GM12878 (cell line): ENCODE measurements around the gene MGAT5. TPM values are rescaled to one million over a fixed set of nuclear protein-coding genes. Genes with fewer than 3 reads are reported as not detected.

Experiments
- ATAC-seq: fragments of 200-7000 bp; cut with Tn5 transposase; 3 replicates; pipeline ENCODE4 v1.9.1; 2020; ENCODE audit warnings: mild to moderate bottlenecking, moderate library complexity
- BruUV-seq: library from RNA; stranded (reverse); fragments of 400-500 nt; replicated peaks from 2 replicates; lab custom pipeline; 2021; lab: Mats Ljungman, UMichigan
- CTCF ChIA-PET: fragments of 300-600 bp; sonication (Branson Sonifier 250); formaldehyde crosslinking; extraction: SDS; loops from one replicate; lab custom pipeline; 2021; ENCODE audit warnings: inconsistent platforms; lab: Yijun Ruan, JAX
- POLR2A ChIA-PET: fragments of 350-600 bp; formaldehyde crosslinking; extraction: SDS; loops from one replicate; lab custom pipeline; 2021; ENCODE audit warnings: inconsistent platforms; lab: Charles Lee
- RAD21 ChIA-PET: fragments of 300-600 bp; sonication (Branson Sonifier 250); formaldehyde crosslinking; loops from one replicate; lab custom pipeline; 2023; ENCODE audit warnings: antibody characterized with exemption; ENCODE audit not compliant: unreplicated experiment; lab: Charles Lee
- SMC1A ChIA-PET: fragments of 300-600 bp; sonication (Branson Sonifier 250); formaldehyde crosslinking; loops from one replicate; lab custom pipeline; 2023; ENCODE audit not compliant: unreplicated experiment, uncharacterized antibody; lab: Charles Lee
- DNase-seq: peaks from one replicate; pipeline ENCODE4 v3.0.0-alpha.2; 2011; ENCODE audit warnings: low read depth, low spot score
- FAIRE-seq: peaks from 3 replicates; lab custom pipeline; 2011; peaks lifted over from hg19 to GRCh38; lab: Jason Lieb, UNC
- H2AFZ ChIP-seq: 2 replicates; pipeline ENCODE4 v1.6.0; 2011; ENCODE audit warnings: low read depth, low read length, control low read depth; ENCODE audit not compliant: control insufficient read depth
- H3K27ac ChIP-seq: 2 replicates; pipeline ENCODE4 v1.5.1; 2011; ENCODE audit warnings: control low read depth; ENCODE audit not compliant: control insufficient read depth, insufficient read depth
- H3K27me3 ChIP-seq, 2 experiments: replicated peaks in 1 of 2; 2 replicates each; pipeline versions ENCODE4 v1.6.0 to v1.6.1; 2011; ENCODE audit warnings: low read length in 1 of 2; ENCODE audit not compliant: control insufficient read depth in 2 of 2, insufficient read depth in 2 of 2
- H3K36me3 ChIP-seq, 2 experiments: 2 replicates each; pipeline ENCODE4 v1.5.1; 2011; ENCODE audit warnings: low read length in 1 of 2; ENCODE audit not compliant: control insufficient read depth in 2 of 2, insufficient read depth in 2 of 2
- H3K4me1 ChIP-seq: 2 replicates; pipeline ENCODE4 v1.6.1; 2011; ENCODE audit warnings: mild to moderate bottlenecking, low read length, moderate library complexity, mixed read lengths; ENCODE audit not compliant: control insufficient read depth, insufficient read depth
- H3K4me2 ChIP-seq: 2 replicates; pipeline ENCODE4 v1.6.0; 2011; ENCODE audit warnings: control low read depth; ENCODE audit not compliant: control insufficient read depth, insufficient read depth
- H3K4me3 ChIP-seq: fragments of 200-600 bp; sonication (generic); 2 replicates; pipeline ENCODE4 v1.5.1; 2016
- H3K79me2 ChIP-seq: 2 replicates; pipeline ENCODE4 v1.6.0; 2011; ENCODE audit warnings: low read length; ENCODE audit not compliant: control insufficient read depth, insufficient read depth
- H3K9ac ChIP-seq: 2 replicates; pipeline ENCODE4 v1.8.0; 2011; ENCODE audit warnings: low read length, control low read depth, mixed read lengths; ENCODE audit not compliant: control insufficient read depth, insufficient read depth
- H3K9me3 ChIP-seq: replicated peaks from 3 replicates; pipeline ENCODE4 v1.5.1; 2011; ENCODE audit warnings: mild to moderate bottlenecking, low read length; ENCODE audit not compliant: control insufficient read depth, insufficient read depth
- H4K20me1 ChIP-seq: 2 replicates; pipeline ENCODE4 v1.6.0; 2011; ENCODE audit not compliant: control insufficient read depth, insufficient read depth
- ATF2 ChIP-seq: IDR thresholded peaks from 2 replicates; pipeline ENCODE4 v1.6.1; 2012; ENCODE audit warnings: low read length, inconsistent platforms
- CEBPB ChIP-seq, 2 experiments: fragments of 150-350 bp in 1 of 2; IDR thresholded peaks; 2 replicates each; pipeline ENCODE4 v1.6.1; 2012 to 2014; ENCODE audit warnings: low read depth in 2 of 2, low read length in 2 of 2, borderline replicate concordance in 1 of 2, inconsistent platforms in 1 of 2
- CREB1 ChIP-seq: IDR thresholded peaks from 2 replicates; pipeline ENCODE4 v1.6.1; 2012; ENCODE audit warnings: low read depth, mild to moderate bottlenecking, inconsistent platforms
- CREM ChIP-seq: IDR thresholded peaks from 2 replicates; pipeline ENCODE4 v1.6.1; 2014; ENCODE audit warnings: antibody characterized with exemption, low read depth
- CTCF ChIP-seq, 3 experiments: IDR thresholded peaks in 2 of 3; conservative IDR thresholded peaks in 1 of 3; 2 replicates each; pipeline ENCODE4 v1.5.1; 2011; ENCODE audit warnings: low read depth in 3 of 3, low read length in 3 of 3, mild to moderate bottlenecking in 3 of 3, control low read depth in 2 of 3, moderate library complexity in 2 of 3, inconsistent platforms in 1 of 3, mixed read lengths in 1 of 3; ENCODE audit not compliant: control insufficient read depth in 2 of 3, insufficient read depth in 1 of 3; ENCODE audit errors: extremely low read depth in 1 of 3
- IKZF2 ChIP-seq, 2 experiments: fragments of 450-650 bp; IDR thresholded peaks; 2 replicates each; pipeline ENCODE4 v1.6.1; 2017; ENCODE audit warnings: mild to moderate bottlenecking in 2 of 2, moderate library complexity in 2 of 2
- IRF4 ChIP-seq: IDR thresholded peaks from 2 replicates; pipeline ENCODE4 v1.6.1; 2011; ENCODE audit warnings: low read depth, low read length
- MEF2B ChIP-seq: fragments of 450-650 bp; IDR thresholded peaks from 2 replicates; pipeline ENCODE4 v1.6.1; 2018; ENCODE audit warnings: mild to moderate bottlenecking, moderate library complexity; ENCODE audit not compliant: partially characterized antibody, poor library complexity, severe bottlenecking
- MTA3 ChIP-seq: IDR thresholded peaks from 2 replicates; pipeline ENCODE4 v1.6.1; 2012; ENCODE audit warnings: low read length, inconsistent platforms, borderline replicate concordance
- NR2F1 ChIP-seq: fragments of 450-650 bp; conservative IDR thresholded peaks from 2 replicates; pipeline ENCODE4 v1.6.1; 2017; ENCODE audit warnings: mild to moderate bottlenecking
- PAX5 ChIP-seq: IDR thresholded peaks from 2 replicates; pipeline ENCODE4 v1.6.1; 2011; ENCODE audit warnings: low read depth, low read length, borderline replicate concordance
- RUNX3 ChIP-seq: IDR thresholded peaks from 2 replicates; pipeline ENCODE4 v1.6.1; 2012; ENCODE audit warnings: low read length, inconsistent platforms
- SMARCA5 ChIP-seq: fragments of 450-650 bp; IDR thresholded peaks from 2 replicates; pipeline ENCODE4 v1.6.1; 2017; ENCODE audit warnings: mild to moderate bottlenecking
- SPI1 ChIP-seq: IDR thresholded peaks from 2 replicates; pipeline ENCODE4 v1.6.1; 2011; ENCODE audit warnings: low read depth, mild to moderate bottlenecking, low read length, moderate library complexity, borderline replicate concordance; ENCODE audit not compliant: insufficient read depth
- WGBS: methylation state at CpG from one replicate; pipeline ENCODE4 v1.1.6; 2016; ENCODE audit warnings: low lambda C conversion rate; ENCODE audit not compliant: insufficient replicate concordance, insufficient coverage; ENCODE audit errors: missing lambda C conversion rate; 5-methylcytosine and 5-hydroxymethylcytosine counted together
- in situ Hi-C: fragments of 300-500 bp; cut with MboI; formaldehyde crosslinking; loops from 9 replicates; pipeline ENCODE4 v1.14.3; 2018; ENCODE audit warnings: mixed read lengths
- intact Hi-C: fragments of 100-400 bp; cut with micrococcal nuclease; formaldehyde crosslinking; loops from one replicate; pipeline ENCODE4 v1.14.2; 2022; ENCODE audit not compliant: unreplicated experiment
- polyA plus RNA-seq, 11 experiments: library from polyadenylated mRNA; depleted of rRNA in 4 of 11; unstranded in 6 of 11; stranded (reverse) in 5 of 11; fragments of >200 nt; fragmentation: Nextera tagmentation in 4 of 11; fragmentation: Illumina TruSeq in 1 of 11; extraction: Ambion mirVana in 4 of 11; extraction: Trizol in 1 of 11; gene quantifications; 1 replicate in 1 of 11; 2 replicates in 10 of 11; pipeline versions ENCODE4 v1.2.1 to v1.2.3, GENCODE V29; 2011 to 2016; ENCODE audit warnings: inconsistent platforms in 2 of 11, missing spikeins in 2 of 11, low read depth in 1 of 11
- total RNA-seq, 4 experiments: library from RNA; depleted of rRNA in 3 of 4; stranded (reverse); fragments of >200 nt in 3 of 4; fragmentation: Illumina TruSeq in 1 of 4; extraction: Trizol in 1 of 4; gene quantifications; 2 replicates each; pipeline versions ENCODE4 v1.2.1 to v1.2.3, GENCODE V29; 2013 to 2021
- TF ChIP-seq, protein P1 (sequence below): IDR thresholded peaks from 2 replicates; pipeline ENCODE4 v1.6.1; 2011; ENCODE audit warnings: borderline replicate concordance, low read depth, mild to moderate bottlenecking, moderate library complexity, low read length; ENCODE audit not compliant: insufficient read depth, poor library complexity, severe bottlenecking
- TF ChIP-seq, protein P2 (sequence below): fragments of 450-650 bp; IDR thresholded peaks from 2 replicates; pipeline ENCODE4 v1.6.1; 2016; ENCODE audit warnings: mild to moderate bottlenecking

The MGAT5 gene
- total and polyA plus RNA-seq, 10 of the 15 experiments (the other 5 are each of a cell fraction or from before 2014, with no cell fraction given): 4.9 to 104 (median 36.2) TPM

DNA sequence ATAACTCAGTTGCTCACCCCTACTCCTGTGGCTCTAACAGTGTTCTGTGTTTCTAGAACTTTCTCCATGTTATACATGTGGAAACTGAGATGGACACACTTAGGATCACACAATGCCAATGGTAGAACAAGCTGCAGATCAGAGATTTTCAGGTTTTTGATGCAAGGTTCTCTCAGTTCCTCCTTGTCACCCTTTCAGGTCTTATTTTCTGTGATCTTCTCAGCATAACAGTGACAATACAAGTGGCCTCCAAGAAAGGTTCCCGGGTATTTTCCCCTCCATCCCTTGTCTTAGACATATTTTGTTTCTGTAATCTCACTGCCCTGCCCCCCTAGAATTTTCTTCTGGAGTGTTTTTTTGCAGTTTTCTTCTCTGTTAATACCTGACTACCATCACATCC is 6.2 kb upstream of the MGAT5 start:
- ChIA-PET SMC1A (interaction anchor here (0.6 to 1.0 kb wide), 3 partner anchors 13 to 129 kb away, joined by 4 to 6 read pairs (median 5); no protein-coding TSS in a partner anchor), POLR2A (interaction anchor here (0.5 kb wide), 1 partner anchor 213 kb away, joined by 3 read pairs; no protein-coding TSS in a partner anchor), CTCF (interaction anchor here (2.2 kb wide), 1 partner anchor 129 kb away, joined by 8 read pairs; no protein-coding TSS in a partner anchor), RAD21 (interaction anchor here (0.7 to 1.0 kb wide), 3 partner anchors 36 to 164 kb away, joined by 3 to 7 read pairs (median 4); no protein-coding TSS in a partner anchor)
- peak overlapping the region; percentile 52 for H3K27ac ChIP-seq
- H3K4me2 ChIP-seq: peak overlapping the region; percentile 52
- H3K36me3 ChIP-seq: peaks cover 0 to 2% of the 10 kb centered on the region in 2 experiments; a peak in 3 of 4 replicates
- no peak for DNase-seq
- intact Hi-C loops (loop anchor here (1.0 to 10.0 kb wide), 3 partner anchors 13 to 363 kb away; no protein-coding TSS in a partner anchor), in situ Hi-C loops (no loop called here)
- peaks cover 85% of the 10 kb centered on the region for H3K4me1 ChIP-seq
- peak; percentile 61 for ATAC-seq
- FAIRE-seq: no peak
- H3K27me3 ChIP-seq: no peaks in the 10 kb centered on the region
- no peaks in the 10 kb centered on the region for H4K20me1 ChIP-seq
- 0% methylated on average over 1 of the region's 1 CpG for WGBS
- peaks cover 87% of the 10 kb centered on the region for H3K79me2 ChIP-seq
- H3K9me3 ChIP-seq: no peaks in the 10 kb centered on the region
- H3K9ac ChIP-seq: no peak overlapping the region
- no TSS peak for BruUV-seq
- H3K4me3 ChIP-seq: 0 out of 2 replicates have a peak overlapping the region, but pooled peaks have one; percentile 34
- H2AFZ ChIP-seq: no peak overlapping the region
- TF ChIP-seq SPI1: peak; percentile 93
- TF ChIP-seq NR2F1: peak; percentile 37; the same call in 1 of the 2 replicates
- TF ChIP-seq CEBPB (IDR thresholded peaks at IDR 0.05; ENCODE audit: borderline replicate concordance in 1 of 2, low read depth in 2 of 2, low read length in 2 of 2): 0 out of 4 replicates have a peak, but pooled peaks of 1 of the 2 experiments have one; percentile 33
- peak; percentile 61 for TF ChIP-seq RUNX3
- TF ChIP-seq CREB1: peak; percentile 39; the same call in 1 of the 2 replicates
- TF ChIP-seq MEF2B: peak; percentile 12
- TF ChIP-seq PAX5: 0 out of 2 replicates have a peak, but pooled peaks have one; percentile 27
- no peak for TF ChIP-seq MTA3
- peak; percentile 51; the same call in 1 of the 2 replicates for TF ChIP-seq CREM
- no peak for TF ChIP-seq CTCF (IDR thresholded peaks at IDR 0.05 in 2 of 3, conservative IDR thresholded peaks at IDR 0.05 in 1 of 3; ENCODE audit: control insufficient read depth in 2 of 3, extremely low read depth in 1 of 3, insufficient read depth in 1 of 3, low read depth in 3 of 3, low read length in 3 of 3)
- peak; percentile 78; the same call in 1 of the 2 replicates for TF ChIP-seq ATF2
- TF ChIP-seq SMARCA5: 0 out of 2 replicates have a peak, but pooled peaks have one; percentile 13
- TF ChIP-seq IKZF2 (IDR thresholded peaks at IDR 0.05): peak; percentile 80 to 82
- TF ChIP-seq, protein P1, sequence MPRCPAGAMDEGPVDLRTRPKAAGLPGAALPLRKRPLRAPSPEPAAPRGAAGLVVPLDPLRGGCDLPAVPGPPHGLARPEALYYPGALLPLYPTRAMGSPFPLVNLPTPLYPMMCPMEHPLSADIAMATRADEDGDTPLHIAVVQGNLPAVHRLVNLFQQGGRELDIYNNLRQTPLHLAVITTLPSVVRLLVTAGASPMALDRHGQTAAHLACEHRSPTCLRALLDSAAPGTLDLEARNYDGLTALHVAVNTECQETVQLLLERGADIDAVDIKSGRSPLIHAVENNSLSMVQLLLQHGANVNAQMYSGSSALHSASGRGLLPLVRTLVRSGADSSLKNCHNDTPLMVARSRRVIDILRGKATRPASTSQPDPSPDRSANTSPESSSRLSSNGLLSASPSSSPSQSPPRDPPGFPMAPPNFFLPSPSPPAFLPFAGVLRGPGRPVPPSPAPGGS: peak; percentile 42
- TF ChIP-seq, protein P2, sequence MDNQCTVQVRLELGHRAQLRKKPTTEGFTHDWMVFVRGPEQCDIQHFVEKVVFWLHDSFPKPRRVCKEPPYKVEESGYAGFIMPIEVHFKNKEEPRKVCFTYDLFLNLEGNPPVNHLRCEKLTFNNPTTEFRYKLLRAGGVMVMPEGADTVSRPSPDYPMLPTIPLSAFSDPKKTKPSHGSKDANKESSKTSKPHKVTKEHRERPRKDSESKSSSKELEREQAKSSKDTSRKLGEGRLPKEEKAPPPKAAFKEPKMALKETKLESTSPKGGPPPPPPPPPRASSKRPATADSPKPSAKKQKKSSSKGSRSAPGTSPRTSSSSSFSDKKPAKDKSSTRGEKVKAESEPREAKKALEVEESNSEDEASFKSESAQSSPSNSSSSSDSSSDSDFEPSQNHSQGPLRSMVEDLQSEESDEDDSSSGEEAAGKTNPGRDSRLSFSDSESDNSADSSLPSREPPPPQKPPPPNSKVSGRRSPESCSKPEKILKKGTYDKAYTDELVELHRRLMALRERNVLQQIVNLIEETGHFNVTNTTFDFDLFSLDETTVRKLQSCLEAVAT: 0 out of 2 replicates have a peak, but pooled peaks have one; percentile 21
- peak; percentile 81 for TF ChIP-seq IRF4
